ENCODE results near the gene STK24. TPM values are rescaled to one million over a fixed set of nuclear protein-coding genes. Genes with fewer than 3 reads are reported as not detected.

STK24 gene
- total RNA-seq, 1 donor from 2014 or later = 94.6 TPM

GRCh38 chr13:98475522-98475921 lies 101.4 kb downstream of the STK24 start:
- intact Hi-C loops (cut with DNase I) = no loop called here
- ATAC-seq = peak; percentile 72
- Histone ChIP-seq H3K27ac (no peak overlapping the region), H3K9me3 (no peaks in the 10 kb centered on the region), H3K4me3 (no peak overlapping the region), H3K27me3 (no peaks in the 10 kb centered on the region), H3K36me3 (peaks cover 33% of the 10 kb centered on the region), H3K4me1 (peaks cover 24% of the 10 kb centered on the region)
- TF ChIP-seq CTCF (IDR thresholded peaks at IDR 0.05) = no peak
- DNase-seq = peak; percentile 71

- no peak for ATAC-seq
- no peaks in the 10 kb centered on the region for H3K27me3 ChIP-seq
- no peak overlapping the region for H3K4me3 ChIP-seq
- H3K36me3 ChIP-seq = peaks cover 35% of the 10 kb centered on the region
- no peaks in the 10 kb centered on the region for H3K9me3 ChIP-seq
- H3K4me1 ChIP-seq = peaks cover 22% of the 10 kb centered on the region
- TF ChIP-seq CTCF (IDR thresholded peaks at IDR 0.05) = no peak
- intact Hi-C loops (cut with DNase I) = no loop called here
- no peak for DNase-seq
- no peak overlapping the region for H3K27ac ChIP-seq
These were observed 102.1 kb downstream of the STK24 start for GRCh38 chr13:98474761-98475160.

- intact Hi-C loops (cut with DNase I) = no loop called here
- Histone ChIP-seq H3K36me3 (peaks cover 35% of the 10 kb centered on the region), H3K27ac (no peak overlapping the region), H3K4me1 (peaks cover 19% of the 10 kb centered on the region), H3K4me3 (no peak overlapping the region), H3K9me3 (no peaks in the 10 kb centered on the region), H3K27me3 (no peaks in the 10 kb centered on the region)
- no peak for ATAC-seq
- no peak for DNase-seq
- no peak for TF ChIP-seq CTCF (IDR thresholded peaks at IDR 0.05)
These were observed 102.6 kb downstream of the STK24 start for GRCh38 chr13:98474292-98474691.

- no peak overlapping the region for H3K27ac ChIP-seq
- no peaks in the 10 kb centered on the region for H3K9me3 ChIP-seq
- ATAC-seq (no peak), DNase-seq (no peak)
- H3K27me3 ChIP-seq = no peaks in the 10 kb centered on the region
- no peak overlapping the region for H3K4me3 ChIP-seq
- H3K4me1 ChIP-seq = peaks cover 19% of the 10 kb centered on the region
- intact Hi-C loops (cut with DNase I) = no loop called here
- peaks cover 35% of the 10 kb centered on the region for H3K36me3 ChIP-seq
- TF ChIP-seq CTCF (IDR thresholded peaks at IDR 0.05) = no peak
These were observed 103.1 kb downstream of the STK24 start for GRCh38 chr13:98473788-98474144.

GRCh38 chr13:98473135-98473787 lies 103.6 kb downstream of the STK24 start:
- DNase-seq (no peak), ATAC-seq (no peak)
- no peaks in the 10 kb centered on the region for H3K27me3 ChIP-seq
- H3K9me3 ChIP-seq = no peaks in the 10 kb centered on the region
- intact Hi-C loops (cut with DNase I) = no loop called here
- H3K4me1 ChIP-seq = peaks cover 19% of the 10 kb centered on the region
- H3K4me3 ChIP-seq = no peak overlapping the region
- H3K36me3 ChIP-seq = peaks cover 35% of the 10 kb centered on the region
- no peak for TF ChIP-seq CTCF (IDR thresholded peaks at IDR 0.05)
- H3K27ac ChIP-seq = no peak overlapping the region

GRCh38 chr13:98471934-98472333 lies 105.0 kb downstream of the STK24 start:
- H3K4me3 ChIP-seq = no peak overlapping the region
- DNase-seq (no peak), ATAC-seq (peak; percentile 76)
- peaks cover 36% of the 10 kb centered on the region for H3K36me3 ChIP-seq
- peaks cover 19% of the 10 kb centered on the region for H3K4me1 ChIP-seq
- TF ChIP-seq CTCF (IDR thresholded peaks at IDR 0.05) = peak; percentile 11
- no peaks in the 10 kb centered on the region for H3K27me3 ChIP-seq
- H3K27ac ChIP-seq = no peak overlapping the region
- intact Hi-C loops (cut with DNase I) = no loop called here
- H3K9me3 ChIP-seq = no peaks in the 10 kb centered on the region

All from upper lobe of right lung (tissue), 1 donor.